ENCODE data around the gene PDE4D.

GRCh38 chr5:59021286-59021673 is 872.2 kb downstream of the PDE4D start:
- no peak for TF ChIP-seq ZNF274 (IDR thresholded peaks at IDR 0.05; ENCODE audit: low read depth, low read length)
- no peak for TF ChIP-seq YY1 (IDR thresholded peaks at IDR 0.05; ENCODE audit: insufficient read depth, insufficient read length)

Data from NT2/D1 (cell line).